BLaER1 treated with 17β-estradiol and CSF1 and Interleukin-3, amounts not matched to agents 10 nM and 100 nM (cell line): Measurements from ENCODE around the gene PDE2A.
"Not testable (repeated sequence)": the region's sequence is repeated elsewhere in the genome, so short reads cannot be mapped to it uniquely, and the experiment has no call there.

ENCODE experiments used
- H3K27ac ChIP-seq, 11 experiments: shearing (Covaris generic); formaldehyde crosslinking; 2 replicates each; pipeline ENCODE4 v1.8.1; 2022
- H3K27me3 ChIP-seq, 11 experiments: shearing (Covaris generic); formaldehyde crosslinking; 2 replicates each; pipeline ENCODE4 v1.8.1; 2022
- H3K36me3 ChIP-seq, 11 experiments: shearing (Covaris generic); formaldehyde crosslinking; 2 replicates each; pipeline ENCODE4 v1.8.1; 2022
- H3K4me1 ChIP-seq, 10 experiments: shearing (Covaris generic); formaldehyde crosslinking; 2 replicates each; pipeline ENCODE4 v1.8.1; 2022
- H3K4me2 ChIP-seq, 11 experiments: shearing (Covaris generic); formaldehyde crosslinking; 2 replicates each; pipeline ENCODE4 v1.8.1; 2022
- H3K4me3 ChIP-seq, 10 experiments: shearing (Covaris generic); formaldehyde crosslinking; 2 replicates each; pipeline ENCODE4 v1.8.1; 2022
- H3K9ac ChIP-seq, 11 experiments: shearing (Covaris generic); formaldehyde crosslinking; 2 replicates each; pipeline ENCODE4 v1.8.1; 2022
- H3K9me3 ChIP-seq, 11 experiments: shearing (Covaris generic); formaldehyde crosslinking; replicated peaks in 1 of 11; 2 replicates each; pipeline ENCODE4 v1.8.1; 2022
- H4K20me1 ChIP-seq, 11 experiments: shearing (Covaris generic); formaldehyde crosslinking; 2 replicates each; pipeline ENCODE4 v1.8.1; 2022
- Cebpa-rat ChIP-seq, 11 experiments: shearing (Covaris generic); IDR thresholded peaks; 2 replicates each; pipeline ENCODE4 v1.8.1; 2022

PDE2A gene

GRCh38 chr11:72561856-72562255 is 112.4 kb downstream of the PDE2A start:
- Histone ChIP-seq H3K27ac (no peak overlapping the region), H3K27me3 (no peaks in the 10 kb centered on the region), H4K20me1 (no peaks in the 10 kb centered on the region), H3K4me3 (no peak overlapping the region), H3K4me2 (no peak overlapping the region), H3K9ac (no peak overlapping the region), H3K9me3 (no peaks in the 10 kb centered on the region), H3K4me1 (peaks cover 0 to 32% (median 0%) of the 10 kb centered on the region in 10 experiments; a peak in 6 of 20 replicates), H3K36me3 (no peaks in the 10 kb centered on the region)
- no peak for TF ChIP-seq Cebpa-rat (IDR thresholded peaks at IDR 0.05)

GRCh38 chr11:72560864-72561263 is 113.4 kb downstream of the PDE2A start:
- H3K27ac ChIP-seq, H3K36me3 ChIP-seq, H3K4me2 ChIP-seq, H3K4me3 ChIP-seq, H3K9me3 ChIP-seq, H4K20me1 ChIP-seq, H3K27me3 ChIP-seq, H3K9ac ChIP-seq: not testable (repeated sequence)
- peaks cover 0 to 26% (median 0%) of the 10 kb centered on the region in 10 experiments; a peak in 6 of 20 replicates for H3K4me1 ChIP-seq

DNA sequence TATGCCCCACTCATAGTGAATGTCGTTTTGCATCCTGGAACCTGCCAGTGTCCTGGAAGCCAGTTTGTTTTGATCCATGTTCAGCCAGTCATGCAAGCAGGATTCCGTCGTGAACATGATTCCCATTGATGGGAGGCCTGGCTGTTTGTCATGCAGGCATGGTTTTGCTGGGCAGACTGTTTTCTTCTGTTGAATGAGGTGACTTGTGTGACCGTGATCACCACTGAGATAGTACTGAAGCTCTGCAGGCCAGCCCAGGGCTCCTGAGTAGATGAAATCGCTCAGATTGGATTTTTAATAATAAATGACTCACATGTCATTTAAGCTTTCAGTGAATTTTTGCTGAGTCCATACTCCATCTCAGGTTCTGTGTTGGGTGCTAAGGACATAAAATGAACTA is 117.8 kb downstream of the PDE2A start:
- Histone ChIP-seq H3K27me3 (no peaks in the 10 kb centered on the region), H4K20me1 (no peaks in the 10 kb centered on the region), H3K36me3 (no peaks in the 10 kb centered on the region), H3K9me3 (no peaks in the 10 kb centered on the region), H3K4me1 (peaks cover 0 to 20% (median 0%) of the 10 kb centered on the region in 10 experiments; a peak in 4 of 20 replicates), H3K9ac (no peak overlapping the region), H3K4me3 (no peak overlapping the region), H3K27ac (no peak overlapping the region), H3K4me2 (no peak overlapping the region)
- TF ChIP-seq Cebpa-rat (IDR thresholded peaks at IDR 0.05): no peak

GRCh38 chr11:72555014-72555522 is 119.2 kb downstream of the PDE2A start:
- H3K27me3 ChIP-seq, H4K20me1 ChIP-seq, H3K9me3 ChIP-seq, H3K4me2 ChIP-seq, H3K27ac ChIP-seq, H3K9ac ChIP-seq, H3K4me3 ChIP-seq, H3K36me3 ChIP-seq: not testable (repeated sequence)
- H3K4me1 ChIP-seq: peaks cover 0 to 11% (median 0%) of the 10 kb centered on the region in 10 experiments; a peak in 4 of 20 replicates

GRCh38 chr11:72553706-72554105 is 120.5 kb downstream of the PDE2A start:
- Histone ChIP-seq H3K4me3 (no peak overlapping the region), H3K9ac (no peak overlapping the region), H3K27ac (no peak overlapping the region), H3K27me3 (no peaks in the 10 kb centered on the region), H3K36me3 (no peaks in the 10 kb centered on the region), H4K20me1 (no peaks in the 10 kb centered on the region), H3K4me2 (peak overlapping the region in 2 of 11 experiments; percentile 13 to 47; a peak in 4 of 22 replicates), H3K9me3 (no peaks in the 10 kb centered on the region), H3K4me1 (peaks cover 0 to 18% (median 3%) of the 10 kb centered on the region in 10 experiments; a peak in 7 of 20 replicates)
- no peak for TF ChIP-seq Cebpa-rat (IDR thresholded peaks at IDR 0.05)

- Histone ChIP-seq H3K4me1 (peaks cover 0 to 18% (median 3%) of the 10 kb centered on the region in 10 experiments; a peak in 7 of 20 replicates), H3K36me3 (no peaks in the 10 kb centered on the region), H3K27ac (no peak overlapping the region), H3K4me2 (no peak overlapping the region), H3K9ac (no peak overlapping the region), H4K20me1 (no peaks in the 10 kb centered on the region), H3K9me3 (no peaks in the 10 kb centered on the region), H3K4me3 (no peak overlapping the region), H3K27me3 (no peaks in the 10 kb centered on the region)
- TF ChIP-seq Cebpa-rat (IDR thresholded peaks at IDR 0.05): no peak
These were observed 121.8 kb downstream of the PDE2A start for GRCh38 chr11:72552399-72552910.

DNA sequence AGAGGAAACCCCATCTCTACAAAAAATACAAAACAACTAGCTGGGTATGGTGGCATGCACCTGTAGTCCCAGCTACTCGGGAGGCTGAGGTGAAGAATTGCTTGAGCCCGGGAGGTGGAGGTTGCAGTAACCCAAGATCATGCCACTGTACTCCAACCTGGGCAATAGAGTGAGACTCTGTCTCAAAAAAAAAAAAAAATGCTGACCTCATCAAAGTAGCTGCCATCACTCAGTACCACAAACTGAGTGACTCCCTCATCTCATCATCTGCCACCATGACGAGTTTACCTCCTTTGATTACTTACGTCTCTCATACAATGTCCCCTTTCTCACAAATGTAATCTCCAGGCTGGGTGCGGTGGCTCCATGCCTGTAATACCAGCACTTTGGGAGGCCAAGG is 122.7 kb downstream of the PDE2A start:
- H4K20me1 ChIP-seq: no peaks in the 10 kb centered on the region
- no peak overlapping the region for H3K4me2 ChIP-seq
- H3K4me3 ChIP-seq: no peak overlapping the region
- peaks cover 0 to 18% (median 3%) of the 10 kb centered on the region in 10 experiments; a peak in 7 of 20 replicates for H3K4me1 ChIP-seq
- H3K9me3 ChIP-seq: no peaks in the 10 kb centered on the region
- no peak overlapping the region for H3K9ac ChIP-seq
- no peaks in the 10 kb centered on the region for H3K27me3 ChIP-seq
- H3K36me3 ChIP-seq: no peaks in the 10 kb centered on the region
- no peak overlapping the region for H3K27ac ChIP-seq
- no peak for TF ChIP-seq Cebpa-rat (IDR thresholded peaks at IDR 0.05)

DNA sequence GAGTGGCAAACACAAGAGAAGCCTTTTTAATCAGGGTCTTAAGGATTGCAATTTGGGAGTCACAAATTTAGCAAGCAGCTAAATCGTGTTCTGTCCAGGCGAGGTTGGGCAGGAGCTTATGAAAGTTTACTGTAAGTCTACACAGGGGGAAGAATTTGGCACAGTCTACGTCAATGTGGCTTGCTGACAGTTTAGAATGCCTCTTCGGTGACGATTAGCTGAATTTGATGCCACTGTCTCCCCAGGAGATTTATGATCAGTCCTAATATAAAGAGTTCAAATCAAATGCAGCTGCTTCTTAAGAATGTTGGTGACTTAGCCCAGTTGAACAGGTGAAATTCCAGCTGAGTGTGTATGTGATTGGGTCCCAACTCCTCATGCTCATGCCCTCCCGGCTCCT is 125.8 kb downstream of the PDE2A start:
- Histone ChIP-seq H3K36me3 (no peaks in the 10 kb centered on the region), H3K9ac (no peak overlapping the region), H3K4me1 (peaks cover 0 to 8% (median 3%) of the 10 kb centered on the region in 10 experiments; a peak in 7 of 20 replicates), H3K4me3 (no peak overlapping the region), H3K27ac (no peak overlapping the region), H3K27me3 (no peaks in the 10 kb centered on the region), H3K4me2 (no peak overlapping the region), H3K9me3 (no peaks in the 10 kb centered on the region), H4K20me1 (no peaks in the 10 kb centered on the region)
- no peak for TF ChIP-seq Cebpa-rat (IDR thresholded peaks at IDR 0.05)

DNA sequence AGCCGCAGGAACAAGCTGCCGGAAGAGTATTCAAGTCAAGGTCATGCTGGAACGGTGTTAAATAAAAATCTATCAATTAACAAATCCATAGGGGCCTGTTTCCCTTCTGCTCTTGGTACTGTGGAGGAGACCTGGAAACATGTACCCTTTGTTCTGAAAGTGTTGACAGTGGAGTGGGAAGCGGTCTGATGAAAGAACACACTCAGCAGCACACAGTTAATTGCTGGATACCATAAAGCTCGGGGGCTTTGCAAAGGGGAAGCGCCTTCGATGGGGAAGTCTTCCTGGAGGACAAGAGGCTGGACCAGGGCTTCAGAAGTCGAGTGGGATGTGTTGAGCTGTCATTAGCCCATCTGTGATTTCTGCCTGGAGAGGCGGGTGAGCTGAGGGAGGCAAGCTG is 127.4 kb downstream of the PDE2A start:
- Histone ChIP-seq H3K4me2 (no peak overlapping the region), H3K9ac (no peak overlapping the region), H3K27ac (no peak overlapping the region), H4K20me1 (no peaks in the 10 kb centered on the region), H3K27me3 (no peaks in the 10 kb centered on the region), H3K9me3 (no peaks in the 10 kb centered on the region), H3K36me3 (no peaks in the 10 kb centered on the region), H3K4me3 (no peak overlapping the region), H3K4me1 (peaks cover 0 to 7% (median 2%) of the 10 kb centered on the region in 10 experiments; a peak in 5 of 20 replicates)
- TF ChIP-seq Cebpa-rat (IDR thresholded peaks at IDR 0.05): no peak

- Histone ChIP-seq H3K9me3 (peaks cover 0 to 12% (median 0%) of the 10 kb centered on the region in 11 experiments; a peak in 6 of 22 replicates), H3K27ac (no peak overlapping the region), H3K4me2 (no peak overlapping the region), H3K9ac (no peak overlapping the region), H3K4me1 (peaks cover 0 to 7% (median 2%) of the 10 kb centered on the region in 10 experiments; a peak in 5 of 20 replicates), H4K20me1 (no peaks in the 10 kb centered on the region), H3K36me3 (no peaks in the 10 kb centered on the region), H3K27me3 (no peaks in the 10 kb centered on the region), H3K4me3 (no peak overlapping the region)
- TF ChIP-seq Cebpa-rat (IDR thresholded peaks at IDR 0.05): no peak
These were observed 129.6 kb downstream of the PDE2A start for GRCh38 chr11:72544589-72544988.
